Liver (tissue), 3 donors: ENCODE measurements around the gene PPP6R2.

Experiments used
- CTCF ChIP-seq: fragments of 150-350 bp; IDR thresholded peaks from 2 replicates; pipeline ENCODE4 v1.5.1; 2017; ENCODE audit warnings: improper control_type of control experiment, low read depth, low read length; ENCODE audit not compliant: missing input control
- FOXA1 ChIP-seq: IDR thresholded peaks from 2 replicates; pipeline ENCODE4 v1.6.1; 2016; ENCODE audit warnings: antibody characterized with exemption
- GABPA ChIP-seq, 2 donors: IDR thresholded peaks in 1 of 2; conservative IDR thresholded peaks in 1 of 2; 2 replicates each; pipeline ENCODE4 v1.6.1; 2016; ENCODE audit warnings: antibody characterized with exemption in 2 of 2, mild to moderate bottlenecking in 1 of 2, moderate library complexity in 1 of 2
- JUND ChIP-seq, 2 donors: IDR thresholded peaks; 2 replicates each; pipeline ENCODE4 v1.6.1; 2016; ENCODE audit warnings: antibody characterized with exemption in 2 of 2
- RAD21 ChIP-seq, 2 donors: IDR thresholded peaks; 2 replicates each; pipeline ENCODE4 v1.6.1; 2016; ENCODE audit warnings: antibody characterized with exemption in 2 of 2, mild to moderate bottlenecking in 2 of 2
- RXRA ChIP-seq, 2 donors: IDR thresholded peaks; 2 replicates each; pipeline ENCODE4 v1.6.1; 2017 to 2018; ENCODE audit warnings: antibody characterized with exemption in 2 of 2, mild to moderate bottlenecking in 1 of 2
- TAF1 ChIP-seq: conservative IDR thresholded peaks from 2 replicates; pipeline ENCODE4 v1.6.1; 2016; ENCODE audit warnings: antibody characterized with exemption, mild to moderate bottlenecking
- YY1 ChIP-seq: IDR thresholded peaks from 2 replicates; pipeline ENCODE4 v1.6.1; 2016; ENCODE audit warnings: antibody characterized with exemption, mild to moderate bottlenecking
- ZBTB33 ChIP-seq: IDR thresholded peaks from 2 replicates; pipeline ENCODE4 v1.6.1; 2016; ENCODE audit warnings: antibody characterized with exemption
- TF ChIP-seq, protein P1 (sequence below): IDR thresholded peaks from 2 replicates; pipeline ENCODE4 v1.6.1; 2016; ENCODE audit warnings: antibody characterized with exemption, mild to moderate bottlenecking
- TF ChIP-seq, protein P2 (sequence below): IDR thresholded peaks from 2 replicates; pipeline ENCODE4 v1.6.1; 2016; ENCODE audit warnings: antibody characterized with exemption
- donor health status: healthy.
- donor health status: healthy.

DNA sequence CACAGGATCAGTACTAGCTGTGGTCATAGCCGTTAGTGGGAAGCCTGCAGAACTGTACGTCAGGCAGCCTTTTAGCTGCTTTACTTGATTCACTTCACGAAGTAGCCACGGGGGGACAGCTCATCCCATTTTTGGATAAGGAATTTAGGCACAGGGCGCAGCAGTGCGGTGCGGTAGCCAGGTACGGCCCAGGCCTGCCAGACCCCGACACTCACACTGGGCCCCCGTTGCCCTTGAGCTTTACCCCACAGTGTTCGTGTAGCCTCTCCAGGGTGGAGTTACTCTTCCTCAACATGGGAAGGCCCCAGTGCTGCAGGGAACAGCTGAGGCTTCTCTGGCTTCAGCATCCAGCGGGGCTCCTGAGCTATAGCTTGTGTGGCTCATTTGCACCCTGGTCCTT, 72.3 kb downstream of the PPP6R2 start:
- TF ChIP-seq JUND (IDR thresholded peaks at IDR 0.05) (no peak), CTCF (no peak), ZBTB33 (no peak), TAF1 (no peak), YY1 (no peak), FOXA1 (no peak), RAD21 (IDR thresholded peaks at IDR 0.05) (no peak), RXRA (IDR thresholded peaks at IDR 0.05) (no peak), GABPA (IDR thresholded peaks at IDR 0.05 in 1 of 2, conservative IDR thresholded peaks at IDR 0.05 in 1 of 2) (no peak)
- TF ChIP-seq, protein P1, sequence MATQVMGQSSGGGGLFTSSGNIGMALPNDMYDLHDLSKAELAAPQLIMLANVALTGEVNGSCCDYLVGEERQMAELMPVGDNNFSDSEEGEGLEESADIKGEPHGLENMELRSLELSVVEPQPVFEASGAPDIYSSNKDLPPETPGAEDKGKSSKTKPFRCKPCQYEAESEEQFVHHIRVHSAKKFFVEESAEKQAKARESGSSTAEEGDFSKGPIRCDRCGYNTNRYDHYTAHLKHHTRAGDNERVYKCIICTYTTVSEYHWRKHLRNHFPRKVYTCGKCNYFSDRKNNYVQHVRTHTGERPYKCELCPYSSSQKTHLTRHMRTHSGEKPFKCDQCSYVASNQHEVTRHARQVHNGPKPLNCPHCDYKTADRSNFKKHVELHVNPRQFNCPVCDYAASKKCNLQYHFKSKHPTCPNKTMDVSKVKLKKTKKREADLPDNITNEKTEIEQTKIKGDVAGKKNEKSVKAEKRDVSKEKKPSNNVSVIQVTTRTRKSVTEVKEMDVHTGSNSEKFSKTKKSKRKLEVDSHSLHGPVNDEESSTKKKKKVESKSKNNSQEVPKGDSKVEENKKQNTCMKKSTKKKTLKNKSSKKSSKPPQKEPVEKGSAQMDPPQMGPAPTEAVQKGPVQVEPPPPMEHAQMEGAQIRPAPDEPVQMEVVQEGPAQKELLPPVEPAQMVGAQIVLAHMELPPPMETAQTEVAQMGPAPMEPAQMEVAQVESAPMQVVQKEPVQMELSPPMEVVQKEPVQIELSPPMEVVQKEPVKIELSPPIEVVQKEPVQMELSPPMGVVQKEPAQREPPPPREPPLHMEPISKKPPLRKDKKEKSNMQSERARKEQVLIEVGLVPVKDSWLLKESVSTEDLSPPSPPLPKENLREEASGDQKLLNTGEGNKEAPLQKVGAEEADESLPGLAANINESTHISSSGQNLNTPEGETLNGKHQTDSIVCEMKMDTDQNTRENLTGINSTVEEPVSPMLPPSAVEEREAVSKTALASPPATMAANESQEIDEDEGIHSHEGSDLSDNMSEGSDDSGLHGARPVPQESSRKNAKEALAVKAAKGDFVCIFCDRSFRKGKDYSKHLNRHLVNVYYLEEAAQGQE: no peak
- TF ChIP-seq, protein P2, sequence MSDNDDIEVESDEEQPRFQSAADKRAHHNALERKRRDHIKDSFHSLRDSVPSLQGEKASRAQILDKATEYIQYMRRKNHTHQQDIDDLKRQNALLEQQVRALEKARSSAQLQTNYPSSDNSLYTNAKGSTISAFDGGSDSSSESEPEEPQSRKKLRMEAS: no peak
